Left colon (tissue), 2 donors: ENCODE data around the gene PDCD1. TPM values are rescaled to one million over a fixed set of nuclear protein-coding genes. Genes with fewer than 3 reads are reported as not detected.
"Not testable (repeated sequence)": the region's sequence is repeated elsewhere in the genome, so short reads cannot be mapped to it uniquely, and the experiment has no call there.

ENCODE experiments used
- ATAC-seq: fragments of 200-7000 bp; cut with Tn5 transposase; one replicate; pipeline ENCODE4 v1.9.1; 2020; ENCODE audit warnings: mild to moderate bottlenecking, moderate library complexity
- DNase-seq, 2 donors: peaks; one replicate each; pipeline ENCODE4 v3.0.0-alpha.2; 2020
- intact Hi-C, 2 donors: fragments of 100-400 bp; cut with DNase I in 1 of 2; cut with micrococcal nuclease in 1 of 2; formaldehyde crosslinking; loops; one replicate each; pipeline versions ENCODE4 v1.11.2 to v1.14.0; 2022; cut with DNase I, micrococcal nuclease
- total RNA-seq, 2 donors: library from RNA; stranded (reverse); fragmentation: NEBNext Ultra II Directional; extraction: Animal tissue kit (Norgen Biotek cat#: 25700); gene quantifications; one replicate each; pipeline ENCODE4 v1.2.1, GENCODE V29; 2021
- donor health status: DM: no; HTN: no; CAD: no.
- donor health status: DM: yes; HTN: yes; CAD: no.

PDCD1 gene
- total RNA-seq, 2 donors from 2014 or later, result 0.36 TPM; not detected in 1

DNA sequence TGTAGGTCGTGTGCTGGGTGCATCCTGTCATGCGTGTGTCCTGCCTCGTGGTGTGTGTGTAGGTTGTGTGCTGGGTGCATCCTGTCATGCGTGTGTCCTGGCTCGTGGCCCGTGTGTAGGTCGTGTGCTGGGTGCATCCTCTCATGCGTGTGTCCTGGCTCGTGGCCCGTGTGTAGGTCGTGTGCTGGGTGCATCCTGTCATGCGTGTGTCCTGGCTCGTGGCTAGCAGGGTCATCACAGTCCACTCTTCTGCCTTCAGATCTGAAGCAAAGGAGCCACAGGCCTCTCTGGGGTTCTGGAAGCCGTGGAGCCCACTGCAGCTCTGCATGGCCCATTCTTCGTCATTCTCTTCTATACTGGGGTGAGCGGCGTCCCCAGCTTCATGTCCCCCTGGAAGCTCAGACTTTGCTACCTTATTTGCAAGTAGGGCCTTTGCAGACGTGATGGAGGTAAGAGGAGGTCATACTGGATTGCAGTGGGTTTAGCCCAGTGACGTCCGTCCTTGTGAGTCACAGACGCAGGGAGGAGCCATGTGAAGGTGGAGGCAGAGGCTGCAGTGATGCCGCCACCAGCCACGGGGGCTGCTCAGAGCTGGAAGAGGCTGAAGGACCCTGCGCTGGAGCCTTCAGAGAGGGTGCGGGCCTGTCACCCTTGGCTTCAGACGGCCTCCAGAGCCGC lies 38.6 kb downstream of the PDCD1 start:
- intact Hi-C loops, ATAC-seq: not testable (repeated sequence)
- peak; percentile 10 to 27 for DNase-seq

DNA sequence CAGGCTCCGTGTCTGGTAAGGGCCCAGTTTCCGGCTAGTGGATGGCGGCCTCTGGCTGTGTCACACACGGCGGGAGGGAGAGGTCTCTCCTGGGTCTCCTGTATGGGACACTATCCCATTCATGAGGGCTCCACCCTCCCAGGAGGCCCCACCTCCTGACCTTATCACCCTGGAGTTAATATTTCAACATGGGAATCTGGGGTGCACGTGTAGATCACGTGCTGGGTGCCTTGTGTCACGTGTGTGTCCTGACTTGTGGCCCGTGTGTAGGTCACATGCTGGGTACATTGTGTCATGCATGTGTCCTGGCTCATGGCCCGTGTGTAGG lies 39.8 kb downstream of the PDCD1 start:
- intact Hi-C loops, result no loop called here
- ATAC-seq (peak; percentile 41), DNase-seq (peak; percentile 40 to 68)

DNA sequence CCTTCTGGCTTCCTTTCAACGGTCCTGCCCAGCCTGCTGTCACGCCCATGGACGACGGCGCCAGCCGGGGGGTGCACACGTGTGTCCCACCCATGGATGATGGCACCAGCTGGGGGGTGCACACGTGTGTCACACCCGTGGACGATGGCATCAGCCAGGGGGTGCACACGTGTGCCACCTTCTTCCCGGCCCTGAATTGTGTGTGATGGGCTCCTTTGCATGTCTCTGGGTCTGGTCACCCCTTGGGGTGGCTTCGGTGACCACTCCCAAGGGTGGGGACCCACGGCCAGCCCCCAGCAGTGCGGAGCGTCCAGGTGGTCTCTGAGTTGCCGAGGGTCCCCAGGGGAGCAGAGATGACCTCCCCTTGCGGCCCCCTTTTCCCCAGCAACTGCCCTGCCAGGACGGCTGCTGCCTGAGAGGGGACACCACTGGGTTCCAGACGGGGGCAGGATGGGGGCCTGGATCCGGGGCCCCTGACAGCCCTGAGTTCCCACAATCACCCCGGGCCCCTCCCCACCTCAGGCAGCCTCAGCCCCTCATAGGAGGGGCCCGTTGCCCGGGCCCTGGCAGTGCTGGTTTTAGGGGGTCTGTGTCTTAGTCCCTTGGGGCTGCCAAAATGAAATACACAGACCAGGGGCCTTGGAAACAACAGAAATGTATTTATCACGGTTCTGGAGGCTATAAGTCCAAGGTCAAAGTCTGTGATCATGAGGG lies 40.3 kb downstream of the PDCD1 start:
- DNase-seq, result peak; percentile 25 to 26
- intact Hi-C loops, result no loop called here
- peak; percentile 9 for ATAC-seq

DNA sequence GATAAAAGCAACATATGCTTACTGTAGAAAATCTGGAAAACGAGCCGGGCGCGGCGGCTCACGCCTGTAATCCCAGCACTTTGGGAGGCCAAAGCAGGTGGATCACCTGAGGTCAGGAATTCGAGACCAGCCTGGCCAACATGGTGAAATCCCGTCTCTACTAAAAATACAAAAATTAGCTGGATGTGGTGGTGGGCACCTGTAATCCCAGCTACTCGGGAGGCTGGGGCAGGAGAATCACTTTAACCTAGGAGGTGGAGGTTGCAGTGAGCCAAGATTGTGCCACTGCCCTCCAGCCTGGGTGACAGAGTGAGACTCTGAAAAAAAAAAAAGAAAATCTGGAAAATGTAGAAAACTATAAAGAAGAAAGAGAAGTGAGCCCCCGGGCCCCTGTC lies 40.9 kb downstream of the PDCD1 start:
- intact Hi-C loops, DNase-seq, ATAC-seq: not testable (repeated sequence)

DNA sequence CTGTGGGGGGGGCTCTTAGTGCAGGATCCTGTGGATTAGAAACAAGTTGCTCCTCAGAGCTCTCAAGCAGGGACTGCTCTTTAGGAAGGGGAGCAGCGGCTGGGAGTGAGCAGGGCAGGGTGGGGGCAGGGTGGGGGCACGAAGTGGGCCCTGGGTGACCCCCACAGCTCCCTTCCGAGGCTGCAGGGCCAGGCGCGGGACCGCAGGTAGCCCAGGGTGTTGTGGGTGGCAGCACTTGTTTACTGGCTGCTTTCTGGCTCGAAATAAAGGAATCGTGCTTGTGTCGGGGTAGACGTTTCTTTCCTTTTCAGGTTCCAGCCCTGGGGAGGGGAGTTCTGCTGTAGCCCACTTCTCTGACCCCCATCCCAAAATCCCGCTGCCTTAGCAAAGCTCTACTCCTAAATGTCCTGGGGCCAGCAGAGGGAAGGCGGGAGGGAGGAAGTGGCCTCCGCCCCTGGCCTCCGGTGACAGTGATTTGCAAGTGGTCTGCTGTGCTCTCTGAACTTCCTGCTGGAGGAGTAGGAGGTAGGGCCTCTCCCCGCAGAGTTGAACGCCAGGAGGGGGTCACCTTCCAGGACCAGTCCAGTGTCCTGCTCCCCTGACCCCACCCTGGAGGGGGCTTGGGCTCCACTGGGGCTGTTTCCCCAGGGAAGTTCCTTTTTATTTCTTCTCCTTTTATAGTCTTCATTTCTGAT lies 41.4 kb downstream of the PDCD1 start:
- ATAC-seq (peak; percentile 17), DNase-seq (peak in 1 of 2 donors; percentile 38)
- intact Hi-C loops, result no loop called here

DNA sequence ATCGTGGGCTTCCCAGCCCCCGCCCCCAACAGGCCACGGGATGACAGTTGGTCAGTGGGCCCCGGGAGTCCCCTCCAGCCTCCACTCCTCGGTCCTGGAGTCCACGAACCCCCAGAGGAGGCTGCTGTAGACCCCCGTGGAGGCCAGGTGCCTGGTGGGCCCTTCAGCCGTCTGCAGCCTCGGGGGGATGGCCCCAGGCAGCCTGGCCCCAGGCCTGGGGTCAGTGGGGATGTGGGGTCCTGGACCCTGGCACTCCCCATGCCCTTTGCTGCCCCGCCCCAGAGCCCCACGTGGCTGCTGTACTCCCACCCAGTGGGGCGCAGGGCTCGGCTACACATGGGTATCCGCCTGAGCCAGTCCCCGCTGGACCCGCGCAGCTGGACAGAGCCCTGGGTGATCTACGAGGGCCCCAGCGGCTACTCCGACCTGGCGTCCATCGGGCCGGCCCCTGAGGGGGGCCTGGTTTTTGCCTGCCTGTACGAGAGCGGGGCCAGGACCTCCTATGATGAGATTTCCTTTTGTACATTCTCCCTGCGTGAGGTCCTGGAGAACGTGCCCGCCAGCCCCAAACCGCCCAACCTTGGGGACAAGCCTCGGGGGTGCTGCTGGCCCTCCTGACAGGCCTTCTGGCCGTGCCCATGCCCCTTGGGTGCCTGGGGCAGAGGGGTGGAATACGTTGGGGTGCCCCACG lies 42.1 kb downstream of the PDCD1 start:
- no peak for ATAC-seq
- intact Hi-C loops, result no loop called here
- peak in 1 of 2 donors; percentile 11 for DNase-seq

DNA sequence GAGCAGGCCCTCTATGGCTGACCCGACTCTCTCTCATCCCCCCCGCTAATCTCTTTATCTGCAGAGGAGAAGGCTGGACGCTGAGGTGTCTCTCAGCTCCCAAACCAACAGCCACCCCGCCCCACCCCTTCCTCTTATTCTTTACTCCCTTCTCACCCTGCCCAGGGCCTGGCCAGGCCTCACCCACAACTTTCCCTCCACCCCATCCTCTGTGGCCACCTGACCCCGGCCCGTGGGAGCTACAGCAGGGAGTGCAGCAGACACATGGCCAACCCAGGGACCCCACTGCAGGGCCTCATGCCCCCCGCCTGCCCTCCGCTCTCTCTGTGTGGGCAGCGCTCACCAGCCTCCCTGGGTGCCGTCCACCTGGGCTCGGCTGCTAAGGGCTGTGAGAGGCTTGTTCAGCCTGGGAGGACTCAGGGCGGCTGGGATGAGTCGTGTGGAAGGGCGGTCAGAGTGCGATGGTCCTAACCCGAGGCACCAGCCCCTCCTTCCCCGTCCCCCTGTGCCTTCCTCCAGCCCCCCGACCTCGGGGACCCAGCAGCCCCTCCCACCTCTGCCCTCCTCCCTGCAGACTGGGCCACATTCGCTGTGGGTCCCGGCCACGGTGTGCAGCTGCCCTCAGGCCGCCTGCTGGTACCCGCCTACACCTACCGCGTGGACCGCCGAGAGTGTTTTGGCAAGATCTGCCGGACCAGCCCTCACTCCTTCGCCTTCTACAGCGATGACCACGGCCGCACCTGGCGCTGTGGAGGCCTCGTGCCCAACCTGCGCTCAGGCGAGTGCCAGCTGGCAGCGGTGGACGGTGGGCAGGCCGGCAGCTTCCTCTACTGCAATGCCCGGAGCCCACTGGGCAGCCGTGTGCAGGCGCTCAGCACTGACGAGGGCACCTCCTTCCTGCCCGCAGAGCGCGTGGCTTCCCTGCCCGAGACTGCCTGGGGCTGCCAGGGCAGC lies 42.9 kb downstream of the PDCD1 start:
- ATAC-seq, result no peak
- intact Hi-C loops, result no loop called here
- peak in 1 of 2 donors; percentile 13 for DNase-seq

DNA sequence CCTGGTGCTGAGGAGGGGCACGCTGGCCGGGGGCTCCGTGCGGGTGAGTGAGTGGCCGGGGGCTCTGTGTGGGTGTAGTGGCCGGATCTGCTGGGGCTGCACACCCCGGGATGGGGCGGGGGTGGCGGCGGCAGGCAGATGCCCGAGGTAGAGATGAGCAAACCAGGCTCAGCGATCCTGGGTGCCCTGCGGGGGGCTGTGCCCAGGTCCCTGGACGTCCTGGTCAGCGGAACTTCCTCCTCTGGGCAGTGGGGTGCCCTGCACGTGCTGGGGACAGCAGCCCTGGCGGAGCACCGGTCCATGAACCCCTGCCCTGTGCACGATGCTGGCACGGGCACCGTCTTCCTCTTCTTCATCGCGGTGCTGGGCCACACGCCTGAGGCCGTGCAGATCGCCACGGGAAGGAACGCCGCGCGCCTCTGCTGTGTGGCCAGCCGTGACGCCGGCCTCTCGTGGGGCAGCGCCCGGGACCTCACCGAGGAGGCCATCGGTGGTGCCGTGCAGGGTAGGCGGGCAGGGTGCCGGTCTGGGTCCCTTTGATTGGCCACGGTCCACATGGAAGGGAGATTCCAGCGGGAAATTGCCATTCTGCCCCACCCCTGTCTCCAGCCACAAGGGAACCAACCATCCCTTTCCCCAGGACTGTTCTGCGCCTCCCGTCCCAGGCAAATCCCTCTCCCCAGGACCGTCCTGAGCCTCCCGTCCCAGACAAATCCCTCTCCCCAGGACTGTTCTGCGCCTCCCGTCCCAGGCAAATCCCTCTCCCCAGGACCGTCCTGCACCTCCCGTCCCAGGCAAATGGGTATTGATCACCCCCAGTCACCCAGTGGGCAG lies 43.8 kb downstream of the PDCD1 start:
- ATAC-seq (peak; percentile 51), DNase-seq (peak in 1 of 2 donors; percentile 55)
- intact Hi-C loops, result no loop called here

DNA sequence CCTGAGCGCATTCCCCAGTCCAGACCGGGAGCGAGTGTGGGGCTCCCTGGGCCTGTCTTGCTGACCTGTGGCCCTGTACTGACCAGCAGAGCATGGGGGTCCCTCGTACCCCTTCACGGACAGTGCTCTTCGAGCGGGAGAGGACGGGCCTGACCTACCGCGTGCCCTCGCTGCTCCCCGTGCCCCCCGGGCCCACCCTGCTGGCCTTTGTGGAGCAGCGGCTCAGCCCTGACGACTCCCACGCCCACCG lies 44.4 kb downstream of the PDCD1 start:
- DNase-seq (peak in 1 of 2 donors; percentile 16), ATAC-seq (no peak)
- intact Hi-C loops, result no loop called here

DNA sequence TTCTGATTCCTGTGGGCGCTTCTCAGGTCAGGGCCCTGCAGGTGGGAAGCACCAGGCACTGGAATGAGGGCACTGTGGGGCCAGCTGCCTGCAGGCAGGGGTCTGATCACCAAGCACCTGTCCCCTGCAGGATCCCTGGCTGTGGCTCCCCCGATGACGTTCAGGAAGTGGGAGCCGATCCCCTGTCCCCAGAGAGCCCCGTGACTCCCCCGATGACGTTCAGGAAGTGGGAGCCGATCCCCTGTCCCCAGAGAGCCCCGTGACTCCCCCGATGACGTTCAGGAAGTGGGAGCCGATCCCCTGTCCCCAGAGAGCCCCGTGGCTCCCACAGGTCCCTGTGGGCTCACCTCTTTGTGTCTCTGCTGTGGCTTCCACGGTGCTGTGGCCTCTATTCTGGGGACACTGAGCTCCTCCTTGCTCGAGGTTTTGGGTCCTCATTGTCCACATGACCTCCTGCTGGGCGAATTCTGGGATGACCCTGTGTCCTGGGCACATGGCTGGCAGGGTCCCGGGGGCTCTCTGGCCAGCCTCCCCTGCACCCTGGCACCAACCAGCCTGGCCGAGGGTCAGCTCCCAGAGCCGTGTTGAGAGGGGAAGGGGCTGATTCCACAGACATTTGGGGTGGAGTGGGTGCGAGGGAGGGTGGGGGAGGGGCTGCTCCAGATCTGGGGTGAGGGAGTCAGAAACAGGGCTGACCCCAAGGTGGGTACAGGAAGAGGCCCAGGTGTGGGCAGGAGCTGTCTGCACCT lies 44.9 kb downstream of the PDCD1 start:
- intact Hi-C loops, result no loop called here
- ATAC-seq, result peak; percentile 14
- DNase-seq, result peak in 1 of 2 donors; percentile 19

DNA sequence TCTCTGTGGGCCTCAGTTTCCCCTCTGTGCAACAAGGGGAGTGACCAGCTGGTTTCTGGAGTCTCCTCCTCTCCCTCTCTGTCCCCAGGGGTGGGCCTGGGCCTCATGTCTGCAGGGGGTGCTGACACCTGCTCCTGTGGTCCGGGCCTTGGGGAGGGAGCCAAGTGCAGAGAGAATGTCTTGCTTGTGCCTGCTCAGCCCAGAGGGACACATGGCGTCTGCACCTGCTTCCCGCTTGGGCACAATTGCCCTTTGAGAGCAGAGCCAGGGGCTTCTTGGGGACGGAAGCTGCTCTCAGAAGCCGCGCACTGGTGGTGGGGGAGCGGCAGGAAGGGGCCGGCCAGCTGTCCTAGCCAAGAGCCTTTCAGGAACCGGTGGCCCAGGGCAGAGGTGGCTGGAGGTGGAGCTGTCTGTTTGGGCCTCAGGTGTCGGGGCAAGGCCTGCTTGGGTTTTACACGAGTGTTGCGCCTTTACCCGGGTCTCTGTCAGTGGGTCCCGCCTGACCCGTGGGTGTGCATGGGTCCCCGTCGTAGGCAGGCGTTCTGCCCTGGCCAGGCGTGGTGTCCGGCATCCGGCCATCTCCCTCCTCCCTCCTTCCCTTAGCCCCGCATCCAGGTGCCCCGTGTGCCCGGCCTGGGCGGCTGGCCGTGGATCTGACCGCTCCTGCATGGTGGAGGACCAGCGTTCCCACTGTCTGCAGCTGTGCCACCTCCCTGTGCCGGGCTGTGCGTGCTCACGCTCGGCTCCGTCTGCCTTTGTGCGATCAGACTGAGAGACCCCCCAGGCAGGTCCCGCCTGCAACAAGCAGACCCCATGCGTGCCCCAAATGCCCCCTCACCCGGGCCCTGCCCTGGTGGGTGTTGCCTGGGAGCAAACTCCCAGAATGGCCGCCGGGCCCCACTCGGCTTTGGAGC lies 45.7 kb downstream of the PDCD1 start:
- DNase-seq (peak in 1 of 2 donors; percentile 18), ATAC-seq (peak; percentile 8)
- intact Hi-C loops, result no loop called here

DNA sequence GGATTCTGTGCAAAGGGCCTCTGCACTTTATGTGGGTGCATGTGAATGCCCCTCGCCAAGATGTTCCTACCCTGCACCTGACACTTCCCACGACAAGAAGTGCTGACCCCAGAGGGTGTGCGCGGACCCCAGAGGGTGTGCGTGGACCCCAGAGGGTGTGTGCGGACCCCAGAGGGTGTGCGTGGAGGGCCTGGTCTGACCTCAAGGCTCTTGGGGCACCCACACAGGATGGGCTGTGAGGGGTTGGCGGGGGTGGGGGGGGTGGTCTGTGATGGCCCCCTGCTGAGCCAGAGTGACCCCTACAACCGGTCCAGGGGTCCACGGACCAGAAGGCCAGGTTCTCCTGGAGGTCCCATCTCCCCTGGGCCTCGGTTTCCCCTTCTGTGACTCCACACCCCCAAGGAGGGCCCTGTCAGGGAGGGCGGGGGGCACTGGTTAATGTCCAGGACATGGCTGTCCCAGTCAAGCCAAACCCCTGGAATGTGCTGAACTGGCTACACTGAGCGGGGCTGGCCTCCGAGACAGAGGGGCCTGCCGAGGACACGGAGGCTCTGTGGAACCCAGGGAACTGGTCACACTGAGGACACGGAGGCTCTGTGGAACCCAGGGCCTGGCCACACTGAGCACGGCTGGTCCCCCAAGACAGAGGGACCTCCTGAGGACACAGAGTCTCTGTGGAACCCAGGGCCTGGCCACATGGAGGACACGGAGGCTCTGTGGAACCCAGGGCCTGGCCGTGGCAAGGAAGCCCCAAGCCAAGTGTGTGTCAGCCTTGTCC lies 46.6 kb downstream of the PDCD1 start:
- intact Hi-C loops, result no loop called here
- peak in 1 of 2 donors; percentile 38 for DNase-seq
- ATAC-seq, result no peak

DNA sequence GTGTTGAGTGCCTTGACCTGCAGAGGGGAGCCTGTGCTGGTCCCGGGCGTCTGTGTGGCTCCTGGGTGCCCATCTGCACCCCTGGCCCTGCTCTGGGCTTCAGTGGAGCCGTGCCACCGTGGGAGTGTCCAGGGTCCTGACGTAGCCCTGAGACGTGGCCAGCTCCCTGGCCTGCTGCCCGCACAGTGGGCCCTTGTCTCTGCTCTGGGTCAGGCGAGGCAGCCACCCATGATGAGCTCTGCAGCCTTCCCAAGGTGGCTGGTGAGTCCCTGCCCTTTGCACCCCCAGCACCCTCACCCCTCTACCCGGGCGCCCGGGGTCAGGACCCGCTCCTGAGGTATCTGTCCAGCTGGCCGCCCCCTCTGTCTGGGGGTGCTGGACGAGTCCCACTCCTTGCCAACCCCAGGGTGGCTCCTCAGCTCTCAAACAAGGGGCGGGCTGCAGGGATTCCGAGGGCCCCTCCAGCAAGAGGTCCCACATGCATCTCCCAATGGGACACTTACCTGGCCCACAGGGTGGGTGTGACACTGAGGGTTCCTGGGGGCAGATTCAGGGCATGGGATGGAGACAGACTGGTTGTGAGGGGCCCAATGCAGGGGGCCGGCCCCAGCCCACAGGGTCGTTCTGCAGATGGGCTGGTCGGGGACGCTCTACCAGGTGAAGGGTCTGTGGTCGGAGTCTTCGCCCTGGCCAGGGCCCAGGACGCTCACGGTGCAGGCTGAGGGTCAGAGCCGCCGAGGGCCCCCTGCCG lies 47.3 kb downstream of the PDCD1 start:
- intact Hi-C loops, result no loop called here
- no peak for ATAC-seq
- peak in 1 of 2 donors; percentile 7 for DNase-seq

DNA sequence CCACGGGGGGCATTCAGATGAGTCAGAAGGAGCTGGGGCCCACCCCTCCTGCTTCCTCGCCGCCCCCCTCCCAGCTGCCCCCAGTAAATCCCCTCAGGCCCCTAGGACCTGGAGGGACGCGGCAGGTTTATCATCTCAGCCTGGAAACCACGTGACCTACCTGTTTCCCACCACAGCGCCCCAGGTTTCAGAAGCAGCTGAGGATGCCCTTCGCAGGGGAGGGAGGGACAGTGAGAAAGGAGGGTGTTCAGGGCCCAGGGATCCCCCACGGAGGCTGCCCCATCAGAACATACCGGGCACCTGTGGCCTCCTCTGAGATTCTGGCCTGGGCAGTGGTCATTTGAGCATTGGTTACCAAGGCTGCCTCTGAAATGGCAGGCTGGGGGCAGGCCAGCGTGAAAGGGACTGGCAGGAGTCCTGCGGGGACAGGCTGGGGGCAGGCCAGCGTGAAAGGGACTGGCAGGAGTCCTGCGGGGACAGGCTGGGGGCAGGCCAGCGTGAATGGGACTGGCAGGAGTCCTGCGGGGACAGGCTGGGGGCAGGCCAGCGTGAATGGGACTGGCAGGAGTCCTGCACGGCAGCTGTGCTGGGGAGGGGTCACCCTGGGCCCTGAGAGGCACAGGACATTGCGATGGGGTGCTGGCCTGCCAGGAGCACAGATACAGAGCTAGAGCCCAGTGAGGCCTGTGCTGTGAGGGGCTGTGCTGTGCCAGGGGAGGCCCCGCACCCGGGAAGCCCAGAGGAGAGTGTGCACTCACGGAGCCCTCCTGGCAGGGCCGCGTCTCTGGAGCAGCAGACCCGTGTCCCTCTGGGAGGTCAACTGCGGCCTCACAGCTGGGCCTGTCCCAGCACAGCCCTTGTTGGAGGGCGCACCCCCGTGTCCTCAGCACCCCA lies 48.1 kb downstream of the PDCD1 start:
- intact Hi-C loops, result no loop called here
- ATAC-seq (no peak), DNase-seq (peak in 1 of 2 donors; percentile 6)
